BLaER1 treated with 17β-estradiol and CSF1 and Interleukin-3, amounts not matched to agents 10 nM and 100 nM (cell line): ENCODE data around the gene PCP4.

Source experiments
- H3K27ac ChIP-seq, 11 experiments: shearing (Covaris generic); formaldehyde crosslinking; 2 replicates each; pipeline ENCODE4 v1.8.1; 2022
- H3K27me3 ChIP-seq, 11 experiments: shearing (Covaris generic); formaldehyde crosslinking; 2 replicates each; pipeline ENCODE4 v1.8.1; 2022
- H3K36me3 ChIP-seq, 11 experiments: shearing (Covaris generic); formaldehyde crosslinking; 2 replicates each; pipeline ENCODE4 v1.8.1; 2022
- H3K4me1 ChIP-seq, 10 experiments: shearing (Covaris generic); formaldehyde crosslinking; 2 replicates each; pipeline ENCODE4 v1.8.1; 2022
- H3K4me2 ChIP-seq, 11 experiments: shearing (Covaris generic); formaldehyde crosslinking; 2 replicates each; pipeline ENCODE4 v1.8.1; 2022
- H3K4me3 ChIP-seq, 10 experiments: shearing (Covaris generic); formaldehyde crosslinking; 2 replicates each; pipeline ENCODE4 v1.8.1; 2022
- H3K9ac ChIP-seq, 11 experiments: shearing (Covaris generic); formaldehyde crosslinking; 2 replicates each; pipeline ENCODE4 v1.8.1; 2022
- H3K9me3 ChIP-seq, 11 experiments: shearing (Covaris generic); formaldehyde crosslinking; replicated peaks in 1 of 11; 2 replicates each; pipeline ENCODE4 v1.8.1; 2022
- H4K20me1 ChIP-seq, 11 experiments: shearing (Covaris generic); formaldehyde crosslinking; 2 replicates each; pipeline ENCODE4 v1.8.1; 2022
- Cebpa-rat ChIP-seq, 11 experiments: shearing (Covaris generic); IDR thresholded peaks; 2 replicates each; pipeline ENCODE4 v1.8.1; 2022

The PCP4 gene

DNA sequence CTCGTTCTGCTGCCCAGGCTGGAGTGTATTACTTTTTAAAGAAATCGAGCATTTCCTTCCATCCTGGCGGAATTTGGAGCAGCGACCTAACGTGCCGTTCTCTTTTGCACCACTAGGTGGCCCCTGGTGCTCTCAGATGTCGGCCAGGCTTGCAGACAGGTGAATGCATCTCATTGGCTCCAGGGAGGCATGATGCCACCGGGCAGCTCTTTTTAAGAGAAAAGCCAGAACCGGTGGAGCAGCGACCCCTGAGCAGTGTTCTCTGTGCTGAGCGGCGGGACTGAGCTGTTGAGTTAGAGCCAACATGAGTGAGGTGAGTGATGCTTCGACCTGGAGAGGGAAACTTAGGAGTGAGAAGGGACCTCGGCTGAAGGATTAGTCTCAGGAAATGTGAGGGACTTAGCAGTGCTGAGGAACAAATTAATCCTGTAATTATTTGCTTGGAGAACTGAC lies at the start of gene PCP4:
PCP4 (plus strand) TSS at position 241 of the 453 bp plus-strand sequence; CDS start at position 305, 64 bp downstream.
- H3K4me2 ChIP-seq = peak within 1 kb of the TSS in 2 of 11 experiments; percentile 28; a peak in 3 of 22 replicates
- H3K4me3 ChIP-seq = no peak within 1 kb of the TSS
- peaks cover 0 to 7% (median 0%) of the 10 kb centered on the region in 10 experiments; a peak in 2 of 20 replicates for H3K4me1 ChIP-seq
- H3K36me3 ChIP-seq = no peaks in the 10 kb centered on the region
- no peaks in the 10 kb centered on the region for H3K9me3 ChIP-seq
- no peaks in the 10 kb centered on the region for H4K20me1 ChIP-seq
- no peak within 1 kb of the TSS for H3K27ac ChIP-seq
- H3K9ac ChIP-seq = no peak within 1 kb of the TSS
- no peaks in the 10 kb centered on the region for H3K27me3 ChIP-seq
- TF ChIP-seq Cebpa-rat (IDR thresholded peaks at IDR 0.05) = no peak

DNA sequence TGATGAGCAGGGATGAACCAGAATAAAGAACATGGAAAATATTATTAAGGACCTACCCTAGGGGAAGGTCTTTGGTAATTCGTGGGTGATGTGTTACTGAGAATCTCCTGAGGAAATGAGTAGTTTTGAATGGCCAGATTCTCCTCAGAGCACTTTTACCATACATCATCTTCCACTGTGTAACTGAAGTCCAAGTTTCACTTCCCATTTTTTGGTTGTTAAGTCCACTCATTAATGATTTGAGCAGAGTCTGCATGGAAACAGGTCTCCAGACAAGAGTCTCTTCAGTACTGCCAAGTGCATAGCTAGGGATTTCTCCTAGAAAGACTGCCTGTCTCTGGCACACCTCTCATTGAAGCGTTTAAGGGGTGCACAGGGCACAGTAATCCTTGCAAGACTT lies 48.7 kb upstream of the PCP4 start:
- Histone ChIP-seq H3K27ac (no peak overlapping the region), H3K9ac (no peak overlapping the region), H3K9me3 (0 out of 22 replicates have a peak, but pooled peaks cover 0 to 3% (median 0%) of the 10 kb centered on the region in 11 experiments), H3K4me2 (peak overlapping the region in 1 of 11 experiments; percentile 46; a peak in 1 of 22 replicates), H3K36me3 (no peaks in the 10 kb centered on the region), H3K4me1 (peaks cover 0 to 6% (median 0%) of the 10 kb centered on the region in 10 experiments; a peak in 2 of 20 replicates), H4K20me1 (no peaks in the 10 kb centered on the region), H3K27me3 (no peaks in the 10 kb centered on the region), H3K4me3 (no peak overlapping the region)
- no peak for TF ChIP-seq Cebpa-rat (IDR thresholded peaks at IDR 0.05)

DNA sequence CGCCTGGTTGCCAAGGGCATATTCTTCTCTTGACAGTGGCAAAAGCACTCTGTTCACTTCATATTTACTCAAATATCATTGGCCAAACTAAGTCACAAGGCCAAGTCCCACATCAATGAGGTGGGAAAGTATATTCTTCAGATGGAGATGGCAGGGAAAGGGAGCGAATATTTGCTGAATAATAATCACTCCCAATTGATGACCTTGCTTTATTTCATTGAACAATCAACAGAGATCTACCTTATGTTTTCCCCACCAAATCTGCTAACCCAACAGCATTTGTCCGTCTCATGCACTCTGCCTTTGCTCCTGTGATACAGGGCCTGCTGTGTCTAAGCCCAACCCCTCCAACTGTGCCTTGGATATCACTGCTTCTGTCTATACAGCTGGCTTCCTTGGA lies 45.2 kb upstream of the PCP4 start:
- no peak for TF ChIP-seq Cebpa-rat (IDR thresholded peaks at IDR 0.05)
- H3K9me3 ChIP-seq = no peaks in the 10 kb centered on the region
- no peak overlapping the region for H3K4me3 ChIP-seq
- no peak overlapping the region for H3K27ac ChIP-seq
- no peak overlapping the region for H3K9ac ChIP-seq
- no peaks in the 10 kb centered on the region for H3K36me3 ChIP-seq
- H3K4me2 ChIP-seq = no peak overlapping the region
- no peaks in the 10 kb centered on the region for H4K20me1 ChIP-seq
- peaks cover 0 to 6% (median 0%) of the 10 kb centered on the region in 10 experiments; a peak in 2 of 20 replicates for H3K4me1 ChIP-seq
- H3K27me3 ChIP-seq = no peaks in the 10 kb centered on the region

DNA sequence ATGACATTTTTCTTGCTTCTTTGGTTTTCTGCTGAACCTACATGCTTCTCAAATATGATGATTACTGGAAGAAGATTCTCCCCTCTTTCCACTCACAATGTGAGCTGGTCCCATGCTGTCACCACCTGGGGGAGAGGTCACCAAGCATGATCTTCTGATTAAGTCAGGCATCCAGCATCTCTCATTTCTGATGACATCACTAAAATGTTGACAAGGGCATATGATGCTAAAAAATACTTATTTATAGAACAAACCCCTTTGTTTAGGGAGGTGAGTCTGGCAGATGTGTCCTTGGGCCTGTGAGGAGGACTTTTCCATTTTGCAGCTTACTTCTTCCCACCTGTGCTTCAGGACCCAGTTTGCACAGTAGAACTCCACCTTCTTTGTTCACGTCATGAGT lies 42.0 kb upstream of the PCP4 start:
- no peak for TF ChIP-seq Cebpa-rat (IDR thresholded peaks at IDR 0.05)
- no peaks in the 10 kb centered on the region for H4K20me1 ChIP-seq

DNA sequence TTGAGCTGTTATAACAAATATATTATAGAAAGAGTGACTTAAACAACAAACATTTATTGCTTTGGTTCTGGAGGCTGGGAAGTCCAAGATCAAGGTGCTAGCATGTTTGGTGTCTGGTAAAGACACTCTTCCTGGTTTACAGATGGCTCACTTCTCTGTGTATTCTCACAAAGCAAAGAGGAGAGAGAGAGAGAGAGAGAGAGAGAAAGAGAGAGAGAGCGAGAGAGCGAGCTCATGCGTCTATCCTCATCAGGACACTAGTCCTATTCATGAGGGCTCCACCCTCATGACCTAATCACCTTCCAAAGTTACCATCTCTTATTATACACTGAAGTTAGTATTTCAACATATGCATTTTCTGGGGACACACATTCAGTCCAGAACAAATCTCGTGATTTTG lies 32.7 kb upstream of the PCP4 start:
- no peak overlapping the region for H3K4me2 ChIP-seq
- no peak overlapping the region for H3K9ac ChIP-seq
- H3K36me3 ChIP-seq = no peaks in the 10 kb centered on the region
- H3K27ac ChIP-seq = no peak overlapping the region
- H3K4me1 ChIP-seq = no peaks in the 10 kb centered on the region; a peak in 1 of 20 replicates
- H3K4me3 ChIP-seq = no peak overlapping the region
- H3K9me3 ChIP-seq = no peaks in the 10 kb centered on the region
- no peaks in the 10 kb centered on the region for H4K20me1 ChIP-seq
- H3K27me3 ChIP-seq = no peaks in the 10 kb centered on the region
- TF ChIP-seq Cebpa-rat (IDR thresholded peaks at IDR 0.05) = no peak

More for the DNA sequence above, 42.0 kb upstream of the PCP4 start:
- Histone ChIP-seq H3K27ac (no peak overlapping the region), H3K36me3 (no peaks in the 10 kb centered on the region), H3K9ac (no peak overlapping the region), H3K4me1 (no peaks in the 10 kb centered on the region), H3K4me2 (no peak overlapping the region), H3K4me3 (no peak overlapping the region), H3K27me3 (no peaks in the 10 kb centered on the region), H3K9me3 (no peaks in the 10 kb centered on the region)

DNA sequence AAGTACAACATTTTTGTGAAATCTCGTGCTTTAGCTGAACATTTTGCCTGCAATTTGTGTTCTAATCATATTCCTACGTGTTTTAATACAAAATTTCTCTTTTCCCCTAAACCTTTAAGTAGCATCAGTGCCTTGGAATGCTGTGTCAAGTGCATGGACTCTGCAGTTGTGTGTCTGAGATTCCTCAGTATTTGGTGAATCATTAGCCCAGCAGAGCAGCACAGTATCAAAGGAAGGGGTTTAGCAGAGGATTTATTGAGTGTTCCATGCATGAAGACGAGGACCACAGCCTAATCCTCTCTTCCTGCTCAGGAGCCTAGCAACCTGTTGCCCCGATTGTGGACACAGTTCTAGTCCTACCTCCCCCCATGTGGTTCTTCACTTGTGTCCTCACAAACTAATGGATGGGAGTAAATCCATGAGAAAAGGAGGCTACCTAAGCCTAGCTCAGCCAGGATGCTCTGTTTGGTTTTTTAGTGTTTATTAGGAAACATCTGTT lies 29.3 kb upstream of the PCP4 start:
- no peaks in the 10 kb centered on the region for H3K27me3 ChIP-seq
- no peaks in the 10 kb centered on the region for H3K36me3 ChIP-seq
- H4K20me1 ChIP-seq = no peaks in the 10 kb centered on the region
- no peak overlapping the region; a peak in 2 of 22 replicates for H3K4me2 ChIP-seq
- peaks cover 0 to 5% (median 0%) of the 10 kb centered on the region in 10 experiments; a peak in 1 of 20 replicates for H3K4me1 ChIP-seq
- TF ChIP-seq Cebpa-rat (IDR thresholded peaks at IDR 0.05) = no peak
- no peak overlapping the region for H3K4me3 ChIP-seq
- H3K27ac ChIP-seq = no peak overlapping the region
- H3K9me3 ChIP-seq = no peaks in the 10 kb centered on the region
- H3K9ac ChIP-seq = no peak overlapping the region

DNA sequence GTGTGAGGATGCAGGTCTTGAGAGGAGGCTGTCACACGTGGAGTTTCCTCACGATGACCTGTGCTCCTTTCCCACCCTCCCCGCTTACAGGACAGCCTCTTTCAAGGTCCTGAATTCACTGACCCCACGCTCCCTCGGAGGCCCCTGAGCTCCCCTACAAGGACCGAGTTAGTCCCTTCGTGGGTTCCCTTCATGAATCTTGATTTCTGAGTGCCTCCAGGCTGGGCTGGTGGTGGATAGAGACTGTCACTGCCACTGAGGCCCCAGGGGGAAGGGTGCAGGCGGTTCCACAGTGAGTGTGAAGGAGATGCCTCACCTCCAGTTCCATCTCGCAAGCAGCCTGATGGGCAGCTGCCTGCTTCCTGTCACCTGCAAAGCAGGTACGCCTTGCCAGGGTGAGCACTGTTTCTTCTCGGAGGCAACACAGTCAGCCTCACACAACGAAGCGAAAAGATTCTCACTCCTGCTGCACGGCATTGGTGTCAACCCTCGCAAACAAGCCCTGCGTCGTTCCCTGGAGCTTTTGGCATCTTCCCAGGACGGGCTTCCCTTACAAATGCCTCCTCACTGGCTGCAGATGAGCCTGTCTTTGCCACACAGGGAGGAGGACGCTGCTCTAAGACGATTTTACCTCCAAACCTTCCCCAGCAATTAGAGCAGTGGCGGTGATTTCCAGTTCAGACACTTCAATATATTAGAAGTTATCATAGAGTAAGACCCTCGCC lies 26.7 kb upstream of the PCP4 start:
- H3K9ac ChIP-seq = no peak overlapping the region
- peaks cover 0 to 5% (median 0%) of the 10 kb centered on the region in 10 experiments; a peak in 1 of 20 replicates for H3K4me1 ChIP-seq
- no peak for TF ChIP-seq Cebpa-rat (IDR thresholded peaks at IDR 0.05)
- H3K27me3 ChIP-seq = no peaks in the 10 kb centered on the region
- H3K9me3 ChIP-seq = no peaks in the 10 kb centered on the region
- no peaks in the 10 kb centered on the region for H4K20me1 ChIP-seq
- no peak overlapping the region for H3K4me2 ChIP-seq
- no peak overlapping the region for H3K4me3 ChIP-seq
- H3K36me3 ChIP-seq = no peaks in the 10 kb centered on the region
- no peak overlapping the region for H3K27ac ChIP-seq

DNA sequence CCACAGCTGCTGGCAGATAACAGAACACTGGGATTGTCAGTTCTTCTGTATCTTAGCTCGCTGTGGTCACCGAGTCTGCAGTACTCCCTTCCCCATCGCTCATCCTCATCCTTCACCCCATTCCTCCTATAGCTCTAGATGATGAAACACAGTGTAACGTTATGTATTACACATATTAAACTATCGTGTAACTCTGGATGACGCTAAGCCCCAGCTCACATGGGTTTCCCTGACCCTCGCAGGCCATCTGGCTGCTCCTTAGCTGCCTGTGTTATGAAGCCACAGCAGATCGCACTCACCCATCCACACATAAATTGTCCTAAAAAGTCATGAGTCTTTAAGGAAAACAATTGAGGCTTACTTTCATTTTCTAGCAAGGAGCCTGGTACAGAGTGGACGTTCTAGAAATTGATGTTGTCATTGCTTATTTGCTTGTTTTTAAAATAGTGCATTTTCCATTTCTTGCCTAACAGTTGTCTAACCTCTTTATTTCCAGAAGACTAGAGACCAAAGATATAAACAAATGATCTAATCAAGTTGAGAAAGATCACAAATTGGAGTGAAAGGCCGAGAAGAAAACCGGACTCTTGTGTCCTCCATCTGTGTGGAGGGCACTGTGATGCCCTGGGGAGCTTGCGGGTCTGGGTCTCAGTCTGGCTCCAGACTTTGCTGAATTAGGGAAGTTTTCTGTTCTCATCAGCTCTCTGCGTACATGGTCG lies 24.3 kb upstream of the PCP4 start:
- Histone ChIP-seq H3K9me3 (no peaks in the 10 kb centered on the region), H3K4me3 (no peak overlapping the region), H3K27ac (no peak overlapping the region), H3K9ac (no peak overlapping the region), H3K4me1 (peaks cover 0 to 5% (median 0%) of the 10 kb centered on the region in 10 experiments; a peak in 1 of 20 replicates), H3K36me3 (no peaks in the 10 kb centered on the region), H3K27me3 (no peaks in the 10 kb centered on the region), H4K20me1 (no peaks in the 10 kb centered on the region), H3K4me2 (0 out of 22 replicates have a peak overlapping the region, but pooled peaks of 1 of the 11 experiments have one; percentile 14)
- TF ChIP-seq Cebpa-rat (IDR thresholded peaks at IDR 0.05) = no peak

DNA sequence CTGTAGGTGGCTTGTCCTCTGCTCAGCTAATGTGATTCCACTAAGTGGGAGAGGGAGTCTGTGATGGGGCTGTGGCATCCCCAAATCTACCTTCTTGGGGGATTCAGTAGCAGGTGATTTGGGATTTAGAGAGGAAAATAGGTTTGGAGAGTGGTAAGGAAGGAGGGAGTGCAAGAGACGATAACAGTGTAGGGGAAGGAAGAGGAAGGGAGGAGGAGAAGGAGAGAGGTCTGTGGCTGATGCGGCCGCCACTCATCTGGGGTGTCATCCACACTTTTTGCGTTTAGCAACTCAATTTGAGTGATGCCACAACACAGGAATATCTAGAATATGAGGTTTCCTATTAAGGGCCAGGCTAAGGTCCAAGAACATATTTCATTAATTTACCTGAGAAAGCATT lies 23.8 kb upstream of the PCP4 start:
- H3K4me1 ChIP-seq = 0 out of 20 replicates have a peak, but pooled peaks cover 0 to 5% (median 0%) of the 10 kb centered on the region in 10 experiments
- H3K27ac ChIP-seq = no peak overlapping the region
- H3K36me3 ChIP-seq = no peaks in the 10 kb centered on the region
- H3K9me3 ChIP-seq = no peaks in the 10 kb centered on the region
- no peak overlapping the region for H3K4me3 ChIP-seq
- H3K27me3 ChIP-seq = no peaks in the 10 kb centered on the region
- no peak overlapping the region for H3K9ac ChIP-seq
- no peak for TF ChIP-seq Cebpa-rat (IDR thresholded peaks at IDR 0.05)
- no peak overlapping the region for H3K4me2 ChIP-seq
- no peaks in the 10 kb centered on the region for H4K20me1 ChIP-seq
